Adrenal gland (tissue), 5 donors: ENCODE measurements around the gene GSTM4.
"Not testable (repeated sequence)": the region's sequence is repeated elsewhere in the genome, so short reads cannot be mapped to it uniquely, and the experiment has no call there.

ENCODE experiments used
- CTCF ChIP-seq, 6 experiments: fragments of 450-650 bp in 4 of 6; fragments of 200-600 bp in 2 of 6; sonication (generic) in 1 of 6; IDR thresholded peaks; 1 replicate in 5 of 6; 2 replicates in 1 of 6; pipeline versions ENCODE4 v1.5.1 to v1.8.0; 2016 to 2021; ENCODE audit warnings: antibody characterized with exemption in 6 of 6, mild to moderate bottlenecking in 2 of 6, moderate library complexity in 1 of 6
- POLR2A ChIP-seq, 2 donors: fragments of 450-650 bp; IDR thresholded peaks; one replicate each; pipeline ENCODE4 v1.6.1; 2017; ENCODE audit warnings: antibody characterized with exemption in 2 of 2, mild to moderate bottlenecking in 2 of 2, moderate library complexity in 1 of 2
- donor health status: DM: no; HTN: no; CAD: no.

GRCh38 chr1:109685890-109686289 is 30.0 kb downstream of the GSTM4 start:
- not testable (repeated sequence) for TF ChIP-seq CTCF, POLR2A (IDR thresholded peaks at IDR 0.05)
